Right renal pelvis (tissue), 4 donors: Measurements from ENCODE around the gene CNOT6L. TPM values are rescaled to one million over a fixed set of nuclear protein-coding genes. Genes with fewer than 3 reads are reported as not detected.

Experiments used
- DNase-seq, 4 donors: peaks; one replicate each; pipeline ENCODE4 v3.0.0-alpha.2; 2013; ENCODE audit warnings: low read depth in 4 of 4, low spot score in 3 of 4, missing footprints in 1 of 4
- polyA plus RNA-seq, 4 donors: library from polyadenylated mRNA; unstranded; fragments of 120-200 nt; gene quantifications; one replicate each; pipeline ENCODE4 v1.2.1, GENCODE V29; 2013; ENCODE audit not compliant: insufficient read length in 4 of 4

The CNOT6L gene
- polyA plus RNA-seq, 4 donors = 33.8 to 41.4 (median 37.3) TPM

- peak in 2 of 4 donors; percentile 9 to 10 for DNase-seq
Observed at GRCh38 chr4:77820649-77821561, 1.7 kb upstream of the CNOT6L start.

GRCh38 chr4:77819843-77820648 is 878 bp upstream of the CNOT6L start:
- peak; percentile 79 to 90 (median 87) for DNase-seq

GRCh38 chr4:77819404-77819842 is 255 bp upstream of the CNOT6L start:
- DNase-seq = peak in 1 of 4 donors; percentile 3

- peak in 3 of 4 donors; percentile 61 to 71 (median 66) for DNase-seq
Observed at GRCh38 chr4:77818073-77818601, 1.0 kb downstream of the CNOT6L start.

GRCh38 chr4:77817304-77818072 is 1.7 kb downstream of the CNOT6L start:
- DNase-seq = peak in 1 of 4 donors; percentile 17

GRCh38 chr4:77816546-77816945 is 2.6 kb downstream of the CNOT6L start:
- no peak for DNase-seq

- DNase-seq = no peak
Observed at GRCh38 chr4:77815636-77816035, 3.5 kb downstream of the CNOT6L start.

- DNase-seq = no peak
Observed at GRCh38 chr4:77805840-77806239, 13.3 kb downstream of the CNOT6L start.

GRCh38 chr4:77804471-77804870 is 14.7 kb downstream of the CNOT6L start:
- no peak for DNase-seq

GRCh38 chr4:77802402-77802801 is 16.8 kb downstream of the CNOT6L start:
- no peak for DNase-seq

- DNase-seq = no peak
Observed at GRCh38 chr4:77801260-77801608, 17.9 kb downstream of the CNOT6L start.

GRCh38 chr4:77800483-77801259 is 18.5 kb downstream of the CNOT6L start:
- DNase-seq = no peak

- no peak for DNase-seq
Observed at GRCh38 chr4:77800077-77800476, 19.1 kb downstream of the CNOT6L start.

- DNase-seq = no peak
Observed at GRCh38 chr4:77798385-77798784, 20.8 kb downstream of the CNOT6L start.

- no peak for DNase-seq
Observed at GRCh38 chr4:77797239-77797638, 21.9 kb downstream of the CNOT6L start.

GRCh38 chr4:77795326-77795725 is 23.8 kb downstream of the CNOT6L start:
- no peak for DNase-seq

GRCh38 chr4:77790146-77790545 is 29.0 kb downstream of the CNOT6L start:
- DNase-seq = no peak

GRCh38 chr4:77788990-77789389 is 30.2 kb downstream of the CNOT6L start:
- DNase-seq = no peak

GRCh38 chr4:77787969-77788368 is 31.2 kb downstream of the CNOT6L start:
- DNase-seq = no peak

GRCh38 chr4:77785669-77786068 is 33.5 kb downstream of the CNOT6L start:
- no peak for DNase-seq
